ENCODE measurements around the gene SLC44A1.

Gene SLC44A1

DNA sequence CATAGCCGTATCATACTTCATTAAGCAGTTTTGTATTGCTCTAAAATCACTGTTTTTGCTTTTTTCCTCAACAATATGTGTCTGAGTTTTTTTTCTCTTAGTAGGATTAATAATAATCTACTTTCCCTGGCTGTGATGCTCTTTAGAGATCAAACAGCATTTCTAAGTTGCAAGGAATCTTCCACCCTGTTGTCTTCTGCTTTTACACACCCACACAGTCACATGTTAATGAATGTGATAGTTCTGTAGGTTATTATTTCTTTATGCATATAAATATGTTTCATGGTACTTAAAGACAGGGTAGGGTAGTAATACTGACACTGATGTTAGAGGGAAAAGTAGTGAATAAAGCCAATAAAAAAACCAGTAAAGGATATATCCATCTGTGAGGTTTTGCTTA, 29.3 kb downstream of the SLC44A1 start:
- no peak for DNase-seq (ENCODE audit: low spot score)

DNA sequence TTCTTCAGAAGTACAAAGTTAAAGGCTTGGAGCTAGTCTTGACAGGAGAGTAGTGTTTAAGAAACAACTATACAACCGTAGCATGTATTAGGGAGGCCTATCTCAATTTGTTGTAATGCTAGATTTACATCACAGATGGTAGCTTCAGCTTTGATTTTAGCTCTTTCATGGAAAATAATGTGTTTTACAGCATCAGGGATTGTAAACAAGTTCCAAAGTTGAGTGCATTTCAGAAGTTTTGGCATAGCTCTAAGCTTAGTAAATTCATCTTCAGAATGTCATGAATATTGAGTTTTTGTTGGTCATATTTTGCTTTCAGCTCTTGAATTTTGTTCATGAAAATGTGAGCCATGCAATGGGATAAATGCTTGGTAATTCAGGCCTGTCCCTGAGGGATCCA, 30.7 kb downstream of the SLC44A1 start:
- no peak for DNase-seq (ENCODE audit: low spot score)

DNA sequence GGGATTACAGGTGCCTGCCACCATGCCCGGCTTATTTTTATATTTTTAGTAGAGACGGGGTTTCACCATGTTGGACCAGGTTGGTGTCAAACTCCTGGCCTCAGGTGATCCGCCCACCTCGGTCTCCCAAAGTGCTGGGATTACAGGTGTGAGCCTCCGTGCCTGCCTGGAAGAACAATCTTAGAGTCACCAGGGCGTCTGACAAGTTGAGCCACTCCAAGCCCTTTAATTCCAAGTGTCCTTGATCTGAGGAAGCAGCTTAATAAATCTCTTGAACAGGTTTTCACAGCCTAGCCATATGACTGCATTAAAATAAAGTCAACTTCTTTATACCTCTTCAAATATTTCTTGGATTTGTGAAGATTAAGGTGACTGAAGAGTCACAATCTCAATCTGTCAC, 31.5 kb downstream of the SLC44A1 start:
- DNase-seq (ENCODE audit: low spot score): no peak

DNA sequence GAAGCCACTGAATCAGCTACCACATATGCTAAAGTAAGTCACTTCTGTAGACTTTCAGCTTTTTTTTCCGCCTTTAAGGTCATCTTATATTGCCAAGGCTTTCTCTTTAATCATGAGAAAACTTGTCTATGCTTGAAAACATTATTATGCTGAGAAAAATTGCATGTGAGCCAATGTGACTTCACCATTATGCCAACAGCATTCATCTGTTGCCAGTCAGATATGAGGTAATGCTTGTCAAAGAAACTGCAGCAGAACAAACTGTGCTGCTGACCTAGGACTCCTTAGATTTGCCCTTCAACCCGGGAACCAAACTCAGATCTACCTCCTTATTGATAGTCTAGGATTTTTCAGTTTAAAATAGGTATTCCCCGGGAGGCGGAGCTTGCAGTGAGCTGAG, 34.3 kb downstream of the SLC44A1 start:
- DNase-seq (ENCODE audit: low spot score): peak; percentile 29

DNA sequence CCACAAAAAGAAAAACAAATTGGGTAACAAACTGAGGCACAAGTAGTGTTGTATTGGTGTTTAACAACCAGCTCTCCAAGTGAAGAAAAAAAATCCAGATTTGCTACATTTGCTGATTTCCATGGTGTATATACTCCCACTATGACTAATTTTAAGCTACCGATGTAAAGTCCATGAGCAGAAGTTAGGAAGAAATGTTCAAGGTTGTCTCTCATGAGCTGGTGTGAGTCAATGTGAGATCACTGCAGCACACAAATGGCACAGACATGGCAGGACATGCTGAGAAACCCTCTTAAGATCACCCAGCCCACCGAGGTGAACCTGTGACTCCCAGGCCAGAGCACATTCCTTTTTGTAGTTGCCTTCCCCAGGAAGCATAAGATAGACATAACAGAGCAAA, 36.2 kb downstream of the SLC44A1 start:
- DNase-seq (ENCODE audit: low spot score): no peak

DNA sequence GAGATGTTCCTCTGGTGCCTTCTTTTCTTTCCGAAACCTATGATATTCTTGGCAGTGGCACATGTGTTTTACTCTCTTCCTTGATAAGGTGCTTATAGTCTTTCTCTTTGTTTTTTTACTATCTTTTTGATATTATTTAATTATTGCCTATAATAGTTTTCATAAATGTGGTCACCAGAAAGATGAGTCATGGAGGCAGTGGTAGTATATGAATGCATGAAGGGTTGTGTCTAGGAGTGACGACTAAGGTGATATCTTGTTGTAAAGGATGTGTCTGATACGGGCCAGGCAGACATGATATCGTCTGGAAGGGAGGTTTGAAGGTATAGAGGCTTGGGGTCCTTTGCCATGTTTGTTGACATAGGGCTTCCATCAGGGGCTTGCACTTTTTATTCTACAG, 36.8 kb downstream of the SLC44A1 start:
- no peak for DNase-seq (ENCODE audit: low spot score)

DNA sequence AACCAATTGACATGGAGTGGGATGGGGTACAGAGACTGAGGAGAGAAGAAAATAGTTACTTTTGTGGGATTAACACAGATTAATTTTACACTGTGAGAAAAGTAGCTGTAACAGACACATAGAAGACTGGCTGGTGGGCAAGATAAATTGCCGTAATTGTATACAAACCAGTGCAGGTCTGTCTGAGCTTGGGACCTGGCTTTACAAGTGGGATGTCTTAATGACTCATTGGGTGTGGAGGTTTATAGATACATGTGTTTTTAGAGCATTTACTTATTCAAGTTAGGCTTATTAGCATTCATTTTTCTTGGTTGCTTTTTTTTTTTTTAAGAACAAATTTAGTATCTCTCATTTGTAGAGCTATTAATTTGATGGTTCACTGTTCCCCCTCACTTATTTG, 37.5 kb downstream of the SLC44A1 start:
- DNase-seq (ENCODE audit: low spot score): no peak

DNA sequence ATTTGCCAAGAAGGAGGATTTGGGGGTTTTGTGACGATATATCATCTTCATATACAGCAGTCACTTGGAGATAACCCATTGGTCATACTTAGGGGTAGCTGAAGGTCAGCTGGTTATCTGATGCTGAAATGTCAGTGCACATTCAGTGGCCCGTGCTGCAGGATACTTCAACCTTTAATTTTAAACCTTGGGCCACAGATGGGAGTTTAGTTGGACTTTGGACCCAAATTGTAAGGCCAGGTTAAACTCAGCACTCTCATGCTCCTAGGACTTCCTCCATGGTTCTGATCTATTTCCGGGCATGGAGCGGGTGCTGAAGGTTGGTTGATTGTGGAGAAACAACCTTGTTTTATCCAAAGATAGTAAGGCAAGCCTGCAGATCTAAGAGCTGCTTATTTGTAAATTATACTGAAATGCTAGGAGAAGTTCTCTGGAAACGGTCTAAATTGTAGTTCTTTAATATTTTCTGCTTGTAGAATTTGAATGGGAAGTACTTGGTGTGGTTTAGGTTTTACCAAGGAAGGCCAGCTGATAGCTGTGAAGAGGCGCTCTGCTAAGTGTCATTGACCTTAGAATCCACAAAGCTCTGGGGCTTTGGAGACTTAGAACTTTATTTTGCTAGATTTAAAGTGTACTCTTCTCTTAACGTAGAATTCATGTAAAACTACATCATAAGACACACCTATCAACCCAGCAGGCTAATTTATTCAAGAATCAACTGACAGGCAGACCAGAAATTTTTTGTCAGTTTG, 38.6 kb downstream of the SLC44A1 start:
- no peak for DNase-seq (ENCODE audit: low spot score)

DNA sequence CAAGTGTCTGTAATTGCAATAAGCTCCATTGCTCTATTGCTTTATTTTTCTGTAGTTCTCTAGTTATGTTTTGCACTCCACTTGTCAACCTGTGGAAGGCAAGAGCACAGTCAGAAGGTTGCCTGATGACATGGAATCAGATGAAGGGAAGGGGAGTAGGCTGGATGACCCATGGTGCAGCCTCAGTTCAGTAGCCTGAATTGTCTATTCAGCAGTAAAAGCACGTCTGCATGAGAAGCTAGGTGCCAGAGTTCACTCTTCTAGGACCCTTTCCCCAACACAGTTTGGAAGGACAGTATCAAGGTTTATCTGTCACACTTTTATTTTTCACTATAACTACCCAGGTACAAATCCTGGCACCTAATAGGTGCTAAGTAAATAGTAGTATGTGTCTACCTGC, 39.3 kb downstream of the SLC44A1 start:
- no peak for DNase-seq (ENCODE audit: low spot score)

DNA sequence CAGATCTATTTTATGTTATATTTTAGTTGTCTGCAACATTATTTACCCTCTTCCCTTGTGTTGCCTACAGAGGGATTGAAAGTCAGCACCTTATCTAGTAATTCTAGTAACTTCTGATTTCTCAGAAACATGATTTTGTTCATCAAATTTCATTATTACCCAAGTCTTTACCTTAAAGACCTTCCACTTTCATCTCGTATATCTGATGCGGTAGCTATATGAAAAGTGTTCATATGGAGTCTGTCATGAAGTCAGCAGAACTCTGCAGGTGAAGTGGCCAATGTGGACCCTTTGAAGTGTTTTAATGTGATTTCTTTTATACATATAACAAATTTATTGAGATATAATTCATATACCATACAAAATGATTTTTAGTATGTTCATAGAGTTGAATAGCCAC, 40.0 kb downstream of the SLC44A1 start:
- DNase-seq (ENCODE audit: low spot score): no peak

DNA sequence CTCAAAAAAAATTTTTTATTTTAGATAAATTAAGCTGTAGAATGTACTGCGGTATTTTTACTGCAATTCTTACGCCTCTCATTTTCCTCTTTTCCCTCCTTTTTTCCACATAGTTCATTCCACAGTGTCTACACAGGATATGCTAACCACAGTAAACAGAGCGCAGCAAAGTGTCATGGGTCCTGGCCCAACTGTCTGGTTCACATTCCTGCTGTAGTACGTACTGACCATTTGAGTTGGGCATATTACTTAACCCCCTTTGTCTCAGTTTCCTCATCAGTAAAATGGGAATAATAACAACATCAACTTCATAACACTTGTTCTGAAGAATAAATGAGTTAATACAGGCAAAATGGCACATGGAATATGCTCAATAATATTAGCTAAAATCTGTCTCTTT, 41.6 kb downstream of the SLC44A1 start:
- no peak for DNase-seq (ENCODE audit: low spot score)

DNA sequence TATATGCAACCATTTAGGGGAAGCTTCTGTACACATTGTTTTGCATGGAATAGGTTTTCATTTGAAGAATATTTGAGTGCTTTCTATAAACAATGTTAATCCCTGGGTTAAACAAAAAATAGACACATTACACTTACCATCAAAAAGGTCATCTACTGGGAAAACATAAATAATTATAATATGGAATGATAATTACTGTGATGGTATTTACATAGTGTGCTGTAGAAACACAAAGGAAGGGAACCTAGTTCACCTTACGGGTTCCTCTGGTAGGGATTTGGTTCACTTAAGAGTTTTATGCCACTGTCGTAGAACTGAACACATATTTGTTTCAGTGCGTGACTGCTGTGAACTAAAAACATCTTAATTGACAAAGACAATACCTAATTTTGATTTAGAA, 44.9 kb downstream of the SLC44A1 start:
- DNase-seq (ENCODE audit: low spot score): no peak

DNA sequence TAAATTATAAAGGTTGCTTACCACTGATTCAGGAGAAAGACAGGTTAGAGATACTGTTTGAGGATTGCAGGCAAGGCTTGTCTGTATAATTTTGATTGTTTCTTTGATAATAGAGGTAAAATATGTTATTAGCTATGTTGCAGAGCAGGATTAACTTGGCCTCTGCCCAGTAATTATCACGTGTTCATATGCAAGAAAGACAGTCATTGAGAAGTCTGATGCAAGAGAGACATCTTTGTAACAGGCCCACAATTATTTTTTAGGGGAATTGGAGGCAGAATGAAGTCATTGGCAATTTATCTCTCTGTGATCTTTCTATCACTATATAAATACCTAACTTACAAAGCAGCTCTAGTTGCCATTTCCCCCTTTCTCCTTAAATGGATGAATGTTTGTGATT, 46.0 kb downstream of the SLC44A1 start:
- DNase-seq (ENCODE audit: low spot score): peak; percentile 22

DNA sequence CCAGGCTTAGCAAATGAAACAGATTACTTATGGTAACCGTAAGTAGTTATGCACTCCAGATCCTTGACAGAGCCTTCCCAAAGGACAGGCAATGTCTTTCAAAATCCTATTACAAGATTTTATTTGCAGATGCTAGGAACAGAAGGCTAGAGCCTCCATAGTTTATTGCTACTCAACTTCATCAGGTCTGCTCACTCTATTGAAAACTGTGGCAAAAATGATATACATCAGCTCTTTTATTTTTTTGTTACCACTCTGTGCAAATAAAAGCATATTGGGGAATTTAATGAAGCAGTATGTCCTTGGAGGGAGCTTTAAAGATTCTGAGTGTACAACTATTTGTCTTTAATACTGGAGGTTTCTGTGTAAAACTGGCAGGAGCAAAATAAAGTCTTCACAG, 46.5 kb downstream of the SLC44A1 start:
- no peak for DNase-seq (ENCODE audit: low spot score)

DNA sequence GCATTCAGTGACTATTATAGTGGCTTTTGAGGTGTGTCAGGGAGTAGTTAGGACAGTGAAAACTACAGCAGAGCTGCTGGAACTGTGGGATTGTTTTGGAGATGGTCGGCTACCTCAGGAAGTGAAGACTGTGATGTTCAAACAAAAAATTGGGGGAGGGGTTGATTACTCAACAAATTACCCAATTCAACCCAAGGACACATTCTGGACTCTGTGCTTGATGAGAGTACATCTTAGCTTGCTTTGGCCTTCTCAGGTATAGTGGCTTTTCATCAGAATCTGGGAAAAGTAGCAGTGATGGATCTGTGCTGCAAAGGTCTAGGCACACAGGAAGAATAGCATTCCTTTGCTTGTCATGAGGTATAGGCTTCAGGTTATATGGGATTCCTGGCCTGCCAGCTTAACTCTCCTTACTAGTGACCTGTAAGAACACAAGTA, 47.0 kb downstream of the SLC44A1 start:
- no peak for DNase-seq (ENCODE audit: low spot score)

DNA sequence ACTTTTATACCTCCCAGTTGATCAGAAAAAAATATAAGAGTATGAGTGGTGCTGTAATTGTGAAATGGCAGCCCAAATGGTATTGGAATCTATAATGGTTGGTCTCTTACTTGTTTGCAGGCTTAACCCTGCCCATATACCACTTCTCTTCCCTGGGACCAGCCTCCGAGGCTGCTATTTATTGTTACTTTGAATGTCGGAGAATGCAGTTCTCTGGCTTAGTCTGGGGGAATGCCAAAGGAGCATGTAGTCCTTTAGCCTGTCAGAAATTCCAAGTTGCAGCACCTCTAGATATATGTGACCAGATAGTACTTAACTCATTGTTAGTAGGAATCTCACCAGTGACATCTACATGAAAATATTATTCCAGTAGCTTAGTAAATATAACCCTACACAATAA, 47.5 kb downstream of the SLC44A1 start:
- DNase-seq (ENCODE audit: low spot score): no peak

DNA sequence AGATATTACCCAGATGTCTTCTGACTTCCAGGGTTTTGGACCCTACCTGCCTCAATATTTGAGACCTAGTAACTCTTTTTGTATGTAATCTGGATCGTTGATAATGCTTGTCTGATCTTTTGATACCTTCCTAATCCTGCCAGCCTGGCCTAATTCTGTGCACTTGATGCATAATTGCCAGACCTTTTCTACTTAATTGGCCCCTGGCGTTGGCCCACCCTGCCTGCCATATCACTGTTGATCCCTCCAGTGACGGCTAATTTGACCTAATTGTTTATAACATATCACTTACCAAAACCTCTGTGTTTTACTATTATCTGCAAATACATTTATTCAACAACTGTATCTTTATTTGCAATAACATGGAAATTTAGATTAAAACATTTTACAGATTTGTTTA, 49.0 kb downstream of the SLC44A1 start:
- DNase-seq (ENCODE audit: low spot score): no peak

DNA sequence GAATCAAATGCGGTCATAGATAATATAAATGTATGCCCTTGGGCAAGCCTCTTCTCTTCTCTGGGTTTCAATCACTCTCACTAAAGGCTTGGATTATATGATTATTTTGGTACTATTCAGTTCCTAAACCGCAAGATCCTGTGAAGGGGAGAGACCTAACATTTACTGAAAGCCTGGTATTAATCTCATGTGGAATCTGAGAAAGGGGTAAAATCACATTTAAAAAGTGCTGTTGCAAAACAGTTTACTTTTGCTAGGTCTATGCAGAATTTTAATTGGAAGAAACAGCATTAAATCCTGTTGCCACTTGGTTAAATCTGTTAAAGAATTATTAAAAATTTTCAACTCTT, 50.7 kb downstream of the SLC44A1 start:
- DNase-seq (ENCODE audit: low spot score): no peak

DNA sequence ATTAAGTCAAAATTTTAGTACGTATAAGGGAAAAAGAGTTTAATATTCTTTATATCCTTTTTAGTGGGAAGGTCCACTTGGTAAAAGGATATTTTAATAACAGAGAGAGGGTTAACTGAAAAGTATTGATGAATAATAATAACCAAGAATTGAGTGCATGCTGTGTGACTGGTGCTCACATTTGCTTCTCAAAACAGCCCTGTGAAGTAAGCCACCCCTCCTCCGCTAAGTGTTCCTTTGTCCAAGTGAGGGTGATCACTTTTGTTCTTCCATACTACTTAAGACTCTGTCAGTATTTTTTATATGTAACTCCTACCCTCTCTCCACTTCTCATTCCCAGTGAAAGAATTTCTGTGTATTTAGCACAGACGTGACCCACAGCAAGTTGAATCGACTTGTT, 51.5 kb downstream of the SLC44A1 start:
- DNase-seq (ENCODE audit: low spot score): no peak

DNA sequence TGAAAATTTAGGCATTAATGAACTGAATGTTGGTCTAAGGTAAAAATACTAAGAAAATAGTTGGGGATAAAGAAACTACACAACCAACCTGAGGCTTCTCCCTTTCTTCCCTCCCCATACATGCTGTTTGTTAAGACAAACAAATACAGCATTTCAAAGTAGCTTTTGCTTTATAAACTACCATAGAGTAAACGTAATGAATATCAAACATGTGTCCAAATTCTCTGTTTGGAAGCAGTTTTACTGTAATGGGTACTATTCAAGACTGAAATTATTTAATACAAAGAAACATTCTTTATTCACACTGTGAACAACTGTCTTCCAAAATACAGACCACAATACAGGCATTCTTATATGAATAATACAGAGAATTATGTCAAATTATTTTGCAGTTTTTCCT, 52.0 kb downstream of the SLC44A1 start:
- no peak for DNase-seq (ENCODE audit: low spot score)

DNA sequence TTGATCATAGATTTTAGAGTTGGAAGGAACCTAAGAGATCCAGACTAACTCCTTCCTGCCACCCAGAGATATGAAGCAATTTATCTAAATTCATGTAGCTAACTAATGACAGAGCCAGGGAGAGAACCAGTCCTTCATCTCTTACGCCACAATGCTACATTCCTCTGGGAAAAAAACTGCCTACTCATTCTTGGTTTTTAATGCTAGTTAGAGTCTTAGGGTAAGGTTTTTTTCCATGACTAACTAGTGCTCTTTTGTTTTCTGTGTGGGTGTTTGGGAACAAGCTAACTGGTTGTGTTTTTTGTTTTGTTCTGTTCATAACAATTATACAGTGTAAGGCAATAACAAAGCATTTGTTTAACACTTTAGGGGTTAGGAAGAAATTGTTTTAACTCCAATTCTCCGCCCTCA, 52.4 kb downstream of the SLC44A1 start:
- no peak for DNase-seq (ENCODE audit: low spot score)

DNA sequence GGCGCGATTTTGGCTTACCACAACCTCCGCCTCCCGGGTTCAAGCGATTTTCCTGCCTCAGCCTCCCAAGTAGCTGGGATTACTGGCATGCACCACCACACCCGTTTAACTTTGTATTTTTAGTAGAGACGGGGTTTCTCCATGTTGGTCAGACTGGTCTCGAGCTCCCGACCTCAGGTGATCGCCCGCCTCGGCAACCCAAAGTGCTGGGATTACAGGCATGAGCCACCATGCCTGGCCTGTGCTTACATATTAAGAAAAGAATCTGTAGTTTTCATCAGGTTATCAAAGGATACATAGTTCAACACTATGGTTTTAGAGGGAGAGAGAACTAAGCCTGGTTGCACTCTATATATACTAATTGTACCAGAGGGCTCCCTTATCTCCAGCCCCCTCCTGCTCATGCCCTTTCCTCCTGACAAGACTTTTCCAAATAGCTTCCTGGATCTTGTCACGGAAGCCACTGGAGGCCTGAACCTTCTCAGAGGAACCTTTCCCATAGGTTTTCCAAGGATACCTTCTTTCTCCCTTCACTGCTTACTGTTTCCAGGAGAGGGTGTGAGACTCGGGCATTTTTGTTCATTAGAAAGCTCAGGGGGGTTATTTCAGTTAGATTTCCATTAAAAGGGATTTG, 53.1 kb downstream of the SLC44A1 start:
- DNase-seq (ENCODE audit: low spot score): no peak

DNA sequence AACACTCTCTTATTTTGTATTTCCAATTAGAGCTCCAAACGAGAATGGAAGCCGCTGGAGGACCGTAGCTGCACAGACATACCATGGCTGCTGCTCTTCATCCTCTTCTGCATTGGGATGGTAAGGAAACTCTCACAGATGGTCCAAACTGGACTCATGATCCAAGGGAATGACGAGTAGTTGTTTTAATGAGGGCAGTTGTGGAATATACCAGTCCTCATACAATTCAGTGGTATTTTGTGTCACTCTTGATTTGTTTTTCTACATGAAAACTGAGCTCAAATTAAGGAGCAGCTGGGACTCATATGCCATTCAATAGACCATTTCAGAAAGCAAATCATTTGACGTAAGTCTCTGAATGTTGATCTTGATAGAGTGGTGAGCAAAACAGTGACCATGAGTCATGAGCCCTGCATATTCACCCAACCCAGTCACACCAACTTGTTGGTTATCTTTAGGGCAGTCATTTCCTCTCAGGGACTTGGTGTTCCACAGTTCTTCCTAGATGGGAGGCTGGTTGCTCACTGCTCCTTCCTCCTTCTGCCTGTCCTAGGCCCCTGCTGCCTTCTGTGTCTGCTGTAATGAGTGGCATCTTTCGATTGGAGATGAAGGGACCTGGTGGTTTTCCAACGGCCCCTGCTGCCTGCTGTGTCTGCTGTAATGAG, 54.9 kb downstream of the SLC44A1 start:
- no peak for DNase-seq (ENCODE audit: low spot score)

DNA sequence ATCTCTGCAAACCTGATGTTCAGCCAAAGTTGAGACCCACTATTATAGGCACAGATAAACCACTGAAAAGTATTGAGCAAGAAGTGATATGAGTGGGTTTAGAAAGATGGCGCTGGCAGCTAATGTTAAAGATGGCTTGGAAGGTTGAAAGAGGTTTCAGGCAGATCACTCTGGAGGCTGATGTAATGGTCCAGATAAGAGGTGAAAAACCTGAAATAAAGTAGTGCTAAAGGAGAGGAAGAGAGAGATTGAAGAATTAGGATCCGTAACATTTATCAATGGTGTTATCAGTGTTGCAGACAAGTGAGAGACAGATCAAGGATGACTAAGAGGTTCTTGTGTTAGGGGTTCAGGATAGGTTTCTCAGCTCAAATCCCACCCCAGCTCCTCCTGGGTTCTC, 58.3 kb downstream of the SLC44A1 start:
- no peak for DNase-seq (ENCODE audit: low spot score)
